Suprapubic skin (tissue), 4 donors: Measurements from ENCODE around the gene ITIH5. TPM values are rescaled to one million over a fixed set of nuclear protein-coding genes. Genes with fewer than 3 reads are reported as not detected.

ENCODE experiments used
- DNase-seq, 2 donors: peaks; one replicate each; pipeline ENCODE4 v3.0.0-alpha.2; 2019; ENCODE audit warnings: low spot score in 2 of 2
- H3K27ac ChIP-seq: fragments of 200-600 bp; sonication (generic); one replicate; pipeline ENCODE4 v1.5.1; 2019
- H3K27me3 ChIP-seq: fragments of 200-600 bp; sonication (generic); one replicate; pipeline ENCODE4 v1.5.1; 2019
- H3K36me3 ChIP-seq: fragments of 200-600 bp; sonication (generic); one replicate; pipeline ENCODE4 v1.5.1; 2019
- H3K4me1 ChIP-seq: fragments of 200-600 bp; sonication (generic); one replicate; pipeline ENCODE4 v1.5.1; 2019
- H3K4me3 ChIP-seq: fragments of 200-600 bp; sonication (generic); one replicate; pipeline ENCODE4 v1.5.1; 2019; ENCODE audit warnings: mild to moderate bottlenecking
- H3K9me3 ChIP-seq: fragments of 200-600 bp; sonication (generic); one replicate; pipeline ENCODE4 v1.5.1; 2019
- EP300 ChIP-seq: sonication (generic); formaldehyde crosslinking; IDR thresholded peaks from one replicate; pipeline ENCODE4 v1.6.1; 2017; ENCODE audit warnings: antibody characterized with exemption
- POLR2A ChIP-seq, 2 donors: fragments of 450-650 bp; IDR thresholded peaks; one replicate each; pipeline ENCODE4 v1.6.1; 2017; ENCODE audit warnings: antibody characterized with exemption in 2 of 2, mild to moderate bottlenecking in 2 of 2, moderate library complexity in 2 of 2
- POLR2AphosphoS5 ChIP-seq, 3 donors: sonication (generic); formaldehyde crosslinking; IDR thresholded peaks; one replicate each; pipeline ENCODE4 v1.6.1; 2017; ENCODE audit warnings: antibody characterized with exemption in 3 of 3
- WGBS: methylation state at CpG from one replicate; pipeline ENCODE4 v1.1.5; 2018; 5-methylcytosine and 5-hydroxymethylcytosine counted together
- total RNA-seq, 4 donors: library from RNA; depleted of rRNA; stranded (reverse); fragments of >200 nt; gene quantifications; one replicate each; pipeline ENCODE4 v1.1.0, GENCODE V29; 2016
- TF ChIP-seq, protein P1 (sequence below), 2 donors: fragments of 200-600 bp in 1 of 2; fragments of 450-650 bp in 1 of 2; sonication (generic) in 1 of 2; IDR thresholded peaks; one replicate each; pipeline ENCODE4 v1.5.1; 2016 to 2019; ENCODE audit warnings: antibody characterized with exemption in 2 of 2, mild to moderate bottlenecking in 1 of 2, moderate library complexity in 1 of 2

The ITIH5 gene
- total RNA-seq, 4 donors from 2014 or later = 3.8 to 11.3 (median 4.4) TPM

DNA sequence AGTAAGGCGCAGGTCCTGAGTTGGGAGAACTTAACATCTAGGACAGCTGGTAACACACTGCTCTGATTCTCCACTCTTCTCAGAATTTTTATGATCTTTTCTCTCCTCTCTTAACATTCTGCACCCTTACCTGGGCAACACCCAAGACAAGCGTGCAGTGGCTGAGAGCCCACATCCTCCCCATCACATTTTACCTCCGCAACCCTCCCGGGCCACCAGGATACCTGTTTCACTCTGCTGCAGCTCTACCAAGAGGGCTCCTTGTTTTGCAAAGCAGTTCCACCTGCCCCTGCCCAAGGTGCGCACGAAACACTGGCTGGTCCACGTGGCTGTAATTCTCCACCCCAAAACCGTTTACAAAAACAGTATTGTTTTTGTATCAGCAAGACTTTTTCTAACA lies 81.5 kb downstream of the ITIH5 start:
- WGBS = 88% methylated on average over 8 of the region's 8 CpGs
- TF ChIP-seq EP300 = no peak
- no peak for TF ChIP-seq POLR2A (IDR thresholded peaks at IDR 0.05)
- TF ChIP-seq POLR2AphosphoS5 (IDR thresholded peaks at IDR 0.05) = no peak
- TF ChIP-seq, protein P1, sequence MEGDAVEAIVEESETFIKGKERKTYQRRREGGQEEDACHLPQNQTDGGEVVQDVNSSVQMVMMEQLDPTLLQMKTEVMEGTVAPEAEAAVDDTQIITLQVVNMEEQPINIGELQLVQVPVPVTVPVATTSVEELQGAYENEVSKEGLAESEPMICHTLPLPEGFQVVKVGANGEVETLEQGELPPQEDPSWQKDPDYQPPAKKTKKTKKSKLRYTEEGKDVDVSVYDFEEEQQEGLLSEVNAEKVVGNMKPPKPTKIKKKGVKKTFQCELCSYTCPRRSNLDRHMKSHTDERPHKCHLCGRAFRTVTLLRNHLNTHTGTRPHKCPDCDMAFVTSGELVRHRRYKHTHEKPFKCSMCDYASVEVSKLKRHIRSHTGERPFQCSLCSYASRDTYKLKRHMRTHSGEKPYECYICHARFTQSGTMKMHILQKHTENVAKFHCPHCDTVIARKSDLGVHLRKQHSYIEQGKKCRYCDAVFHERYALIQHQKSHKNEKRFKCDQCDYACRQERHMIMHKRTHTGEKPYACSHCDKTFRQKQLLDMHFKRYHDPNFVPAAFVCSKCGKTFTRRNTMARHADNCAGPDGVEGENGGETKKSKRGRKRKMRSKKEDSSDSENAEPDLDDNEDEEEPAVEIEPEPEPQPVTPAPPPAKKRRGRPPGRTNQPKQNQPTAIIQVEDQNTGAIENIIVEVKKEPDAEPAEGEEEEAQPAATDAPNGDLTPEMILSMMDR (IDR thresholded peaks at IDR 0.05) = no peak
- H3K4me3 ChIP-seq = no peak overlapping the region

DNA sequence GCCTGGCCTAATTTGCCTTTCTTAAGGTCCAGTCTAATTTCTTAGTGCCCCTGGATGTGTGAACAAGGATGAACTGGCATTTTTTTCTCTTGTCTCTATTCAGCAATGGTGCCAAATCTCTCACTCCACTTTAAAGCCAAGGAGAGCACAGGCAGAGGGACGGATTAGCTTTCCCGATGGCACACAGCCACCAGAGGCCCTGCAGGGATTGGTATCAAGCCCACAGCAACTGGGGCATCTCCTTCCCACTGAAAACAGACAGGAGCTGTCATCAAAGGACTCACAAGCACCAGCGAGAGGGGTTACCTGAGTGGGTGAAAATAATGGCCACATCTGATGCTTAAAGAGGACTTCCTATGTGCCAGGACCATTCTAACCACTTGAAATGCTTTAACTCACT lies 83.1 kb downstream of the ITIH5 start:
- H3K36me3 ChIP-seq = no peaks in the 10 kb centered on the region
- no peak for DNase-seq
- 56% methylated on average over 3 of the region's 3 CpGs for WGBS
- no peak overlapping the region for H3K27ac ChIP-seq
- TF ChIP-seq, protein P1 (IDR thresholded peaks at IDR 0.05) = no peak
- TF ChIP-seq EP300 (no peak), POLR2AphosphoS5 (IDR thresholded peaks at IDR 0.05) (no peak), POLR2A (IDR thresholded peaks at IDR 0.05) (no peak)
- no peak overlapping the region for H3K4me3 ChIP-seq
- H3K9me3 ChIP-seq = no peaks in the 10 kb centered on the region
- H3K4me1 ChIP-seq = no peaks in the 10 kb centered on the region
- no peaks in the 10 kb centered on the region for H3K27me3 ChIP-seq

More for the DNA sequence above, 81.5 kb downstream of the ITIH5 start:
- Histone ChIP-seq H3K27me3 (no peaks in the 10 kb centered on the region), H3K4me1 (no peaks in the 10 kb centered on the region), H3K27ac (no peak overlapping the region), H3K9me3 (no peaks in the 10 kb centered on the region), H3K36me3 (no peaks in the 10 kb centered on the region)
- no peak for DNase-seq

DNA sequence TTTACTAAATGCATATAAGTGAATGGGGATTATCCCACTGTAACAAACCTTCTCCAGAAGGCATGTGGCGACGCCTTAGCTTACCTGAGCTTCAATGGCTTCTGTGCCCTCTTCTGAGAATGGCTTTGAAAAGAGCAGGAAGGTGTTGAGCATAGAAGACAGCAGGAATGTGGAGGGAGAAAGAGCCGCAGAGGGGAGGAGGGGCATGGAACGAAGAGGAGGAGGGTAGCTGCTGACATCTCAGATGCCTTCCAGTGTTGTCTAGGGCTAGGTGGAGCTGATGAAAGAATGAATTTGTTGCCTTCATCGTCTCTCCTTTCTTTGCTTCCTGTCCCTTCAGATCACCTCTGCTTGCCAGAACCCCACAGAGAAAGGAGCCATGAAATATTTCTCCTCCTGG lies 86.2 kb downstream of the ITIH5 start:
- H3K4me3 ChIP-seq = no peak overlapping the region
- H3K9me3 ChIP-seq = no peaks in the 10 kb centered on the region
- TF ChIP-seq EP300 = no peak
- TF ChIP-seq POLR2AphosphoS5 (IDR thresholded peaks at IDR 0.05) = no peak
- TF ChIP-seq POLR2A (IDR thresholded peaks at IDR 0.05) = no peak
- TF ChIP-seq, protein P1 (IDR thresholded peaks at IDR 0.05) = no peak
- no peak overlapping the region for H3K27ac ChIP-seq
- no peaks in the 10 kb centered on the region for H3K27me3 ChIP-seq
- WGBS = 76% methylated on average over 5 of the region's 5 CpGs
- no peaks in the 10 kb centered on the region for H3K4me1 ChIP-seq
- no peak for DNase-seq
- H3K36me3 ChIP-seq = no peaks in the 10 kb centered on the region

DNA sequence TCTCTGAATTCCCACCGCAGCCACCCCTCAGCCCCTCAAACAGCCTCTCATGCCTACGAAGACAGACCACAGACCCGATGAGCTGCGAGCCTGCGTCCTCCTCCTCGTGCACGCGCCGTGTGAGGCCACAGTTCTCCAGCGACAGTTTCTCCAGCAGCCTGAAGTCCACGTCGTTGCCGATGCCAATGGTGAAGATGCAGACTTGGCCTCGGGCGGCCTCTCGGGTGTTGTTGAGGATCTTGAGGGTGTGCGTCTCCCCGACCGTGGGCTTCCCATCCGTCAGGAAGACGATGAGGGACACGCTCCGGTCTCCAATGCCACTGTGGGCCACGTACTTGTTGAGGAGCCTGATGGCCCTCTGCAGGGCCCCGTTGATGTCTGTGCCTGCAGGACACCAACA lies 87.1 kb downstream of the ITIH5 start:
- WGBS = 98% methylated on average over 24 of the region's 25 CpGs
- DNase-seq = no peak
- Histone ChIP-seq H3K36me3 (no peaks in the 10 kb centered on the region), H3K9me3 (no peaks in the 10 kb centered on the region), H3K4me3 (no peak overlapping the region), H3K27ac (no peak overlapping the region), H3K27me3 (no peaks in the 10 kb centered on the region), H3K4me1 (no peaks in the 10 kb centered on the region)
- TF ChIP-seq, protein P1 (IDR thresholded peaks at IDR 0.05) = no peak
- TF ChIP-seq EP300 (no peak), POLR2A (IDR thresholded peaks at IDR 0.05) (no peak), POLR2AphosphoS5 (IDR thresholded peaks at IDR 0.05) (no peak)

DNA sequence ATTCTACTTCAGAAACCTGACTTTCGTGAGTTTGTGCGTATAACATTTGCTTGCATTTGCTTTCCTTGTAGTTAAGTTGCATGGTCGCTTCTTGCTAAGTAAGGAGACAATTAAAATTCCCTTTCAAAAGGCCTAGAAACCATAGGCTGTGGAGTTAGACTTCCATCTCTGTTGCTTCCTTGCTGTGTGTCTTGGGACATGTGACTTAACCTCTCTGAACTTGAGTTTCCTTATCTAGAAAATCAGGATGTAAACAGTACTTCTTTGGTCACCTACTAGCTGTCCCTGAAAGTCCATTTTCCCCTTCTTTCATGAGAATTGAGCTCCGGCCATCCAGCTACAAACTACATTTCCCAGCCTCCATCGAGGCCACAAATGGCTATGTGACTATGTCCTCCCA lies 89.2 kb downstream of the ITIH5 start:
- 97% methylated on average over 5 of the region's 5 CpGs for WGBS
- TF ChIP-seq, protein P1 (IDR thresholded peaks at IDR 0.05) = no peak
- TF ChIP-seq POLR2A (IDR thresholded peaks at IDR 0.05) = no peak
- no peak for TF ChIP-seq POLR2AphosphoS5 (IDR thresholded peaks at IDR 0.05)
- no peak for TF ChIP-seq EP300
- Histone ChIP-seq H3K4me1 (no peaks in the 10 kb centered on the region), H3K9me3 (no peaks in the 10 kb centered on the region), H3K27ac (no peak overlapping the region), H3K4me3 (no peak overlapping the region), H3K36me3 (no peaks in the 10 kb centered on the region), H3K27me3 (no peaks in the 10 kb centered on the region)
- no peak for DNase-seq
